ENCODE data around the gene HS6ST1. TPM values are rescaled to one million over a fixed set of nuclear protein-coding genes. Genes with fewer than 3 reads are reported as not detected.

The HS6ST1 gene
- total RNA-seq, 3 donors from 2014 or later, result 15.7 to 38.6 (median 29.8) TPM

- intact Hi-C loops (cut with DNase I; ENCODE audit: low total_unique reads), result no loop called here
- Histone ChIP-seq H3K27me3 (no peaks in the 10 kb centered on the region), H3K36me3 (no peaks in the 10 kb centered on the region), H3K27ac (peak overlapping the region; percentile 88 to 98), H3K4me3 (peak overlapping the region in 1 of 3 donors; percentile 55), H3K4me1 (peaks cover 47 to 67% of the 10 kb centered on the region in 2 donors), H3K9me3 (no peaks in the 10 kb centered on the region)
- no peak for TF ChIP-seq POLR2AphosphoS5 (IDR thresholded peaks at IDR 0.05)
- no peak for TF ChIP-seq POLR2A (IDR thresholded peaks at IDR 0.05)
- TF ChIP-seq CTCF (IDR thresholded peaks at IDR 0.05), result peak in 2 of 3 donors; percentile 15 to 22
- peak; percentile 68 to 88 for DNase-seq (ENCODE audit: low spot score in 2 of 2)
These were observed 12.4 kb downstream of the HS6ST1 start for GRCh38 chr2:128306081-128306930.

GRCh38 chr2:128305555-128306080, 13.1 kb downstream of the HS6ST1 start:
- DNase-seq (ENCODE audit: low spot score in 2 of 2), result no peak
- intact Hi-C loops (cut with DNase I; ENCODE audit: low total_unique reads), result no loop called here
- TF ChIP-seq POLR2A (IDR thresholded peaks at IDR 0.05) (no peak), POLR2AphosphoS5 (IDR thresholded peaks at IDR 0.05) (no peak)
- Histone ChIP-seq H3K4me1 (peaks cover 47 to 68% of the 10 kb centered on the region in 2 donors), H3K27me3 (no peaks in the 10 kb centered on the region), H3K9me3 (no peaks in the 10 kb centered on the region), H3K27ac (peak overlapping the region; percentile 88 to 98), H3K4me3 (peak overlapping the region in 1 of 3 donors; percentile 55), H3K36me3 (no peaks in the 10 kb centered on the region)

GRCh38 chr2:128304715-128305554, 13.7 kb downstream of the HS6ST1 start:
- intact Hi-C loops (cut with DNase I; ENCODE audit: low total_unique reads), result no loop called here
- H3K4me1 ChIP-seq, result peaks cover 47 to 68% of the 10 kb centered on the region in 2 donors
- TF ChIP-seq POLR2A (IDR thresholded peaks at IDR 0.05) (no peak), CTCF (IDR thresholded peaks at IDR 0.05) (no peak), POLR2AphosphoS5 (IDR thresholded peaks at IDR 0.05) (peak; percentile 46 to 72 (median 70))
- DNase-seq (ENCODE audit: low spot score in 2 of 2), result peak; percentile 90 to 96
- H3K27me3 ChIP-seq, result no peaks in the 10 kb centered on the region
- H3K36me3 ChIP-seq, result no peaks in the 10 kb centered on the region
- H3K4me3 ChIP-seq, result peak overlapping the region in 1 of 3 donors; percentile 55
- H3K9me3 ChIP-seq, result no peaks in the 10 kb centered on the region
- H3K27ac ChIP-seq, result peak overlapping the region; percentile 88 to 98

GRCh38 chr2:128304330-128304714, 14.3 kb downstream of the HS6ST1 start:
- H3K4me1 ChIP-seq, result peaks cover 47 to 68% of the 10 kb centered on the region in 2 donors
- no peaks in the 10 kb centered on the region for H3K27me3 ChIP-seq
- H3K27ac ChIP-seq, result peak overlapping the region; percentile 88 to 98
- H3K9me3 ChIP-seq, result no peaks in the 10 kb centered on the region
- H3K4me3 ChIP-seq, result no peak overlapping the region
- DNase-seq (ENCODE audit: low spot score in 2 of 2), result no peak
- intact Hi-C loops (cut with DNase I; ENCODE audit: low total_unique reads), result no loop called here
- TF ChIP-seq CTCF (IDR thresholded peaks at IDR 0.05) (no peak), POLR2AphosphoS5 (IDR thresholded peaks at IDR 0.05) (no peak), POLR2A (IDR thresholded peaks at IDR 0.05) (no peak)
- no peaks in the 10 kb centered on the region for H3K36me3 ChIP-seq

- no peaks in the 10 kb centered on the region for H3K27me3 ChIP-seq
- TF ChIP-seq POLR2A (IDR thresholded peaks at IDR 0.05), result no peak
- no peak for TF ChIP-seq CTCF (IDR thresholded peaks at IDR 0.05)
- no peak for TF ChIP-seq POLR2AphosphoS5 (IDR thresholded peaks at IDR 0.05)
- H3K4me3 ChIP-seq, result no peak overlapping the region
- peaks cover 47 to 67% of the 10 kb centered on the region in 2 donors for H3K4me1 ChIP-seq
- no peak for DNase-seq (ENCODE audit: low spot score in 2 of 2)
- H3K27ac ChIP-seq, result peak overlapping the region; percentile 7 to 98
- intact Hi-C loops (cut with DNase I; ENCODE audit: low total_unique reads), result no loop called here
- no peaks in the 10 kb centered on the region for H3K9me3 ChIP-seq
- no peaks in the 10 kb centered on the region for H3K36me3 ChIP-seq
These were observed 14.8 kb downstream of the HS6ST1 start for GRCh38 chr2:128303911-128304310.
